Pancreas (tissue), 10 donors: ENCODE data around the gene RASL10A. TPM values are rescaled to one million over a fixed set of nuclear protein-coding genes. Genes with fewer than 3 reads are reported as not detected.
A peak's percentile ranks its signal among the peaks of the same experiment; 100 is the strongest.

Experiments used
- ATAC-seq, 4 donors: fragments of 200-7000 bp; cut with Tn5 transposase; one replicate each; pipeline versions ENCODE4 v1.8.0 to v1.9.1; 2020; ENCODE audit warnings: mild to moderate bottlenecking in 4 of 4, moderate library complexity in 4 of 4
- DNase-seq, 6 donors: peaks; one replicate each; pipeline ENCODE4 v3.0.0-alpha.2; 2020
- FAIRE-seq: peaks from 2 replicates; lab custom pipeline; 2012; peaks lifted over from hg19 to GRCh38; lab: Jason Lieb, UNC
- H3K27ac ChIP-seq, 4 donors: fragments of 200-600 bp; sonication (generic); 1 replicate in 3 of 4; 2 replicates in 1 of 4; pipeline versions ENCODE4 v1.5.0 to v1.8.0; 2020
- H3K27me3 ChIP-seq, 4 donors: fragments of 200-600 bp; one replicate each; pipeline ENCODE4 v1.8.0; 2021
- H3K36me3 ChIP-seq, 3 donors: fragments of 200-600 bp; sonication (generic) in 1 of 3; one replicate each; pipeline versions ENCODE4 v1.5.0 to v1.8.0; 2020 to 2021
- H3K4me1 ChIP-seq, 3 donors: fragments of 200-600 bp; one replicate each; pipeline ENCODE4 v1.8.0; 2021
- H3K4me3 ChIP-seq, 4 donors: fragments of 200-600 bp; sonication (generic) in 2 of 4; one replicate each; pipeline versions ENCODE4 v1.5.0 to v1.8.0; 2020 to 2021
- H3K9me3 ChIP-seq, 4 donors: fragments of 200-600 bp; one replicate each; pipeline ENCODE4 v1.8.0; 2021
- CTCF ChIP-seq, 4 donors: fragments of 200-600 bp; sonication (generic) in 3 of 4; IDR thresholded peaks; one replicate each; pipeline versions ENCODE4 v1.5.0 to v1.8.0; 2021; ENCODE audit warnings: antibody characterized with exemption in 4 of 4
- WGBS, 2 donors: extraction: QIAGEN DNeasy Blood & Tissue Kit; methylation state at CpG; one replicate each; pipeline ENCODE4 v1.1.7; 2013; 5-methylcytosine and 5-hydroxymethylcytosine counted together
- intact Hi-C, 3 donors: fragments of 100-400 bp; cut with DNase I; formaldehyde crosslinking; loops; one replicate each; pipeline versions ENCODE4 v1.11.1 to v1.14.2; 2022
- polyA plus RNA-seq, 2 donors: library from polyadenylated mRNA; stranded (reverse); fragments of 200-250 nt; gene quantifications; one replicate each; pipeline ENCODE4 v1.2.3, GENCODE V29; 2013
- total RNA-seq, 6 donors: library from RNA; stranded (reverse); fragmentation: NEBNext Ultra II Directional in 4 of 6; extraction: Animal tissue kit (Norgen Biotek cat#: 25700) in 4 of 6; gene quantifications; one replicate each; pipeline versions ENCODE4 v1.2.1 to v1.2.4, GENCODE V29; 2021 to 2023
- donor health status: healthy with polysubstance abuse.
- donor health status: DM: no; HTN: no; CAD: no; lungs with moderate emphysema.
- donor health status: DM: no; HTN: no; CAD: no.
- donor health status: control.
- donor health status: control.
- donor health status: Bipolar disorder and iron deficiency.
- donor health status: DM: yes; HTN: yes; CAD: no.
- donor health status: DM: no; HTN: no; CAD: no.
- donor health status: DM: no; HTN: no; CAD: no.
- donor health status: DM: yes; HTN: yes; CAD: no.

The RASL10A gene
- total and polyA plus RNA-seq, 8 donors = 0.24 to 4.4 (median 0.57) TPM

- FAIRE-seq = no peak
- no peak overlapping the region for H3K27ac ChIP-seq
- peaks cover 22 to 50% (median 42%) of the 10 kb centered on the region in 3 donors for H3K36me3 ChIP-seq
- intact Hi-C loops = no loop called here
- ATAC-seq = no peak
- no peaks in the 10 kb centered on the region for H3K9me3 ChIP-seq
- H3K4me3 ChIP-seq = no peak overlapping the region
- peak in 1 of 6 donors; percentile 22 for DNase-seq
- no peaks in the 10 kb centered on the region for H3K27me3 ChIP-seq
- TF ChIP-seq CTCF (IDR thresholded peaks at IDR 0.05) = no peak
- peaks cover 0 to 9% (median 3%) of the 10 kb centered on the region in 3 donors for H3K4me1 ChIP-seq
- 76 to 80% methylated on average over 10 of the region's 10 CpGs for WGBS, 2 donors
Observed at GRCh38 chr22:29300807-29301601, 14.5 kb downstream of the RASL10A start.

- no peak for ATAC-seq
- no peak for DNase-seq
Observed at GRCh38 chr22:29300467-29300806, 15.1 kb downstream of the RASL10A start.

GRCh38 chr22:29299136-29299900, 16.2 kb downstream of the RASL10A start:
- no peak overlapping the region for H3K4me3 ChIP-seq
- no peaks in the 10 kb centered on the region for H3K9me3 ChIP-seq
- TF ChIP-seq CTCF (IDR thresholded peaks at IDR 0.05) = no peak
- H3K27me3 ChIP-seq = no peaks in the 10 kb centered on the region
- 91 to 92% methylated on average over 19 of the region's 19 CpGs for WGBS, 2 donors
- ATAC-seq (no peak), FAIRE-seq (no peak), DNase-seq (no peak)
- H3K36me3 ChIP-seq = peaks cover 22 to 67% (median 57%) of the 10 kb centered on the region in 3 donors
- intact Hi-C loops = no loop called here
- H3K4me1 ChIP-seq = peaks cover 0 to 9% (median 3%) of the 10 kb centered on the region in 3 donors
- no peak overlapping the region for H3K27ac ChIP-seq

More at GRCh38 chr22:29300467-29300806, 15.1 kb downstream of the RASL10A start:
- TF ChIP-seq CTCF (IDR thresholded peaks at IDR 0.05) = no peak
- Histone ChIP-seq H3K27ac (no peak overlapping the region), H3K4me3 (no peak overlapping the region), H3K4me1 (peaks cover 0 to 9% (median 3%) of the 10 kb centered on the region in 3 donors), H3K27me3 (no peaks in the 10 kb centered on the region), H3K36me3 (peaks cover 22 to 56% (median 46%) of the 10 kb centered on the region in 3 donors), H3K9me3 (no peaks in the 10 kb centered on the region)
- WGBS, 2 donors = 79 to 81% methylated on average over 4 of the region's 4 CpGs
- intact Hi-C loops = no loop called here
- FAIRE-seq = no peak

GRCh38 chr22:29298641-29299040, 16.9 kb downstream of the RASL10A start:
- Histone ChIP-seq H3K36me3 (peaks cover 22 to 74% (median 64%) of the 10 kb centered on the region in 3 donors), H3K4me1 (peaks cover 0 to 9% (median 3%) of the 10 kb centered on the region in 3 donors), H3K9me3 (no peaks in the 10 kb centered on the region), H3K27ac (no peak overlapping the region), H3K4me3 (no peak overlapping the region), H3K27me3 (no peaks in the 10 kb centered on the region)
- FAIRE-seq (no peak), ATAC-seq (no peak), DNase-seq (no peak)
- TF ChIP-seq CTCF (IDR thresholded peaks at IDR 0.05) = no peak
- intact Hi-C loops = no loop called here
- 78 to 89% methylated on average over 8 of the region's 8 CpGs for WGBS, 2 donors
